ENCODE results near the gene GLI1.

- no peak for TF ChIP-seq CTCF (IDR thresholded peaks at IDR 0.05)
- no peak for TF ChIP-seq POLR2A (IDR thresholded peaks at IDR 0.05)
- TF ChIP-seq POLR2AphosphoS5 (IDR thresholded peaks at IDR 0.05) = no peak
- TF ChIP-seq EP300 (IDR thresholded peaks at IDR 0.05) = no peak
These were observed 13.8 kb downstream of the GLI1 start for GRCh38 chr12:57473392-57473791.
